Transverse colon (tissue), 4 donors: Measurements from ENCODE around the gene WDFY3. TPM values are rescaled to one million over a fixed set of nuclear protein-coding genes. Genes with fewer than 3 reads are reported as not detected.

ENCODE experiments used
- DNase-seq: peaks from one replicate; pipeline ENCODE4 v3.0.0-alpha.2; 2019
- H3K27ac ChIP-seq, 4 donors: fragments of 200-600 bp; sonication (generic); 2 replicates each; pipeline ENCODE4 v1.5.1; 2016 to 2018; ENCODE audit warnings: inconsistent platforms in 4 of 4
- H3K27me3 ChIP-seq: fragments of 200-600 bp; sonication (generic); 2 replicates; pipeline ENCODE4 v1.5.1; 2017; ENCODE audit warnings: inconsistent platforms
- H3K36me3 ChIP-seq, 4 donors: fragments of 200-600 bp; sonication (generic); 2 replicates each; pipeline ENCODE4 v1.5.1; 2017 to 2019; ENCODE audit warnings: inconsistent platforms in 4 of 4
- H3K4me1 ChIP-seq, 4 donors: fragments of 200-600 bp; sonication (generic); 2 replicates each; pipeline ENCODE4 v1.5.1; 2017 to 2020; ENCODE audit warnings: inconsistent platforms in 4 of 4
- H3K4me3 ChIP-seq, 4 donors: fragments of 200-600 bp; sonication (generic); 1 replicate in 1 of 4; 2 replicates in 3 of 4; pipeline versions ENCODE4 v1.5.1 to v1.6.1; 2017 to 2019; ENCODE audit warnings: inconsistent platforms in 4 of 4
- H3K9me3 ChIP-seq, 2 donors: fragments of 200-600 bp; sonication (generic); 2 replicates each; pipeline ENCODE4 v1.5.1; 2017 to 2019; ENCODE audit warnings: inconsistent platforms in 2 of 2
- CTCF ChIP-seq, 5 experiments: fragments of 200-600 bp in 3 of 5; fragments of 450-650 bp in 2 of 5; sonication (generic) in 3 of 5; IDR thresholded peaks; 1 replicate in 2 of 5; 2 replicates in 3 of 5; pipeline ENCODE4 v1.5.1; 2016 to 2017; ENCODE audit warnings: antibody characterized with exemption in 5 of 5, inconsistent platforms in 3 of 5, mild to moderate bottlenecking in 2 of 5, moderate library complexity in 1 of 5
- EP300 ChIP-seq: sonication (generic); formaldehyde crosslinking; IDR thresholded peaks from one replicate; pipeline ENCODE4 v1.6.1; 2017; ENCODE audit warnings: antibody characterized with exemption, low read depth
- POLR2A ChIP-seq: fragments of 450-650 bp; IDR thresholded peaks from one replicate; pipeline ENCODE4 v1.6.1; 2016; ENCODE audit warnings: antibody characterized with exemption, mild to moderate bottlenecking, moderate library complexity
- POLR2AphosphoS5 ChIP-seq, 3 donors: sonication (generic); formaldehyde crosslinking; IDR thresholded peaks; one replicate each; pipeline ENCODE4 v1.6.1; 2016; ENCODE audit warnings: antibody characterized with exemption in 3 of 3
- WGBS, 2 donors: methylation state at CpG; one replicate each; pipeline ENCODE4 v1.1.5; 2018; ENCODE audit warnings: low coverage in 1 of 2; 5-methylcytosine and 5-hydroxymethylcytosine counted together
- in situ Hi-C, 4 donors: fragments of 200-750 bp; cut with MboI; loops; one replicate each; pipeline versions ENCODE4 v1.15.0 to v1.15.1; 2017; ENCODE audit warnings: low sequenced_read_pairs in 3 of 4, low pct_ligation_motif_present in 1 of 4, low pct_unique_long_range_greater_than_20kb in 1 of 4
- intact Hi-C: fragments of 100-400 bp; cut with DNase I; formaldehyde crosslinking; loops from one replicate; pipeline ENCODE4 v1.15.1; 2023; ENCODE audit warnings: low total_unique reads
- total RNA-seq, 4 donors: library from RNA; depleted of rRNA; stranded (reverse); fragments of >200 nt; gene quantifications; one replicate each; pipeline ENCODE4 v1.1.0, GENCODE V29; 2016

The WDFY3 gene
- total RNA-seq, 4 donors from 2014 or later, result 58.8 to 449 (median 69.2) TPM

GRCh38 chr4:84879651-84880200 is 86.8 kb downstream of the WDFY3 start:
- TF ChIP-seq POLR2AphosphoS5 (IDR thresholded peaks at IDR 0.05) (no peak), EP300 (no peak), POLR2A (no peak), CTCF (IDR thresholded peaks at IDR 0.05) (no peak)
- Histone ChIP-seq H3K27me3 (no peaks in the 10 kb centered on the region), H3K27ac (no peak overlapping the region)

GRCh38 chr4:84878546-84878945 is 87.9 kb downstream of the WDFY3 start:
- in situ Hi-C loops, result no loop called here
- intact Hi-C loops, result no loop called here

More at GRCh38 chr4:84879651-84880200, 86.8 kb downstream of the WDFY3 start:
- in situ Hi-C loops (no loop called here), intact Hi-C loops (no loop called here)
- H3K9me3 ChIP-seq, result no peaks in the 10 kb centered on the region
- WGBS, 2 donors, result 79 to 87% methylated on average over 4 of the region's 4 CpGs
- no peak for DNase-seq
- no peaks in the 10 kb centered on the region for H3K36me3 ChIP-seq
- no peak overlapping the region for H3K4me3 ChIP-seq
- H3K4me1 ChIP-seq, result no peaks in the 10 kb centered on the region

GRCh38 chr4:84878090-84878489 is 88.4 kb downstream of the WDFY3 start:
- Histone ChIP-seq H3K9me3 (no peaks in the 10 kb centered on the region), H3K4me3 (no peak overlapping the region), H3K27me3 (no peaks in the 10 kb centered on the region), H3K4me1 (no peaks in the 10 kb centered on the region), H3K27ac (no peak overlapping the region), H3K36me3 (no peaks in the 10 kb centered on the region)
- WGBS, 2 donors, result 79 to 83% methylated on average over 1 of the region's 1 CpG
- TF ChIP-seq EP300 (no peak), POLR2AphosphoS5 (IDR thresholded peaks at IDR 0.05) (no peak), CTCF (IDR thresholded peaks at IDR 0.05) (no peak), POLR2A (no peak)
- intact Hi-C loops, result no loop called here
- no peak for DNase-seq
- in situ Hi-C loops, result no loop called here

More at GRCh38 chr4:84878546-84878945, 87.9 kb downstream of the WDFY3 start:
- H3K4me3 ChIP-seq, result no peak overlapping the region
- no peaks in the 10 kb centered on the region for H3K27me3 ChIP-seq
- 80 to 82% methylated on average over 3 of the region's 3 CpGs for WGBS, 2 donors
- TF ChIP-seq EP300, result no peak
- no peak for TF ChIP-seq POLR2A
- TF ChIP-seq POLR2AphosphoS5 (IDR thresholded peaks at IDR 0.05), result no peak
- no peak for TF ChIP-seq CTCF (IDR thresholded peaks at IDR 0.05)
- no peaks in the 10 kb centered on the region for H3K4me1 ChIP-seq
- no peaks in the 10 kb centered on the region for H3K36me3 ChIP-seq
- DNase-seq, result no peak
- no peak overlapping the region for H3K27ac ChIP-seq
- no peaks in the 10 kb centered on the region for H3K9me3 ChIP-seq

GRCh38 chr4:84877051-84877833 is 89.2 kb downstream of the WDFY3 start:
- WGBS, 2 donors, result 85 to 86% methylated on average over 4 to 5 of the region's 5 CpGs
- H3K4me3 ChIP-seq, result no peak overlapping the region

More at GRCh38 chr4:84877051-84877833, 89.2 kb downstream of the WDFY3 start:
- no peaks in the 10 kb centered on the region for H3K4me1 ChIP-seq
- TF ChIP-seq POLR2A, result no peak
- no peak for TF ChIP-seq CTCF (IDR thresholded peaks at IDR 0.05)
- TF ChIP-seq POLR2AphosphoS5 (IDR thresholded peaks at IDR 0.05), result no peak
- no peak for TF ChIP-seq EP300
- DNase-seq, result no peak
- no peak overlapping the region for H3K27ac ChIP-seq
- no peaks in the 10 kb centered on the region for H3K36me3 ChIP-seq
- no peaks in the 10 kb centered on the region for H3K9me3 ChIP-seq
- no peaks in the 10 kb centered on the region for H3K27me3 ChIP-seq
- intact Hi-C loops, result no loop called here
- in situ Hi-C loops, result no loop called here
